Mucosa of rectum (tissue), 2 donors: Measurements from ENCODE around the gene DLGAP1.

Experiments
- H3K27ac ChIP-seq, 2 donors: one replicate each; pipeline ENCODE4 v1.7.0; 2013; ENCODE audit warnings: inconsistent platforms in 2 of 2, low read depth in 2 of 2, low read length in 2 of 2
- H3K27me3 ChIP-seq, 2 donors: one replicate each; pipeline ENCODE4 v1.7.0; 2013; ENCODE audit warnings: low read length in 2 of 2; ENCODE audit not compliant: control insufficient read depth in 2 of 2, insufficient read depth in 2 of 2
- H3K36me3 ChIP-seq, 2 donors: one replicate each; pipeline ENCODE4 v1.7.0; 2013; ENCODE audit warnings: low read length in 2 of 2; ENCODE audit not compliant: control insufficient read depth in 2 of 2, insufficient read depth in 2 of 2
- H3K4me1 ChIP-seq, 2 donors: one replicate each; pipeline ENCODE4 v1.7.0; 2013; ENCODE audit warnings: low read length in 2 of 2, mild to moderate bottlenecking in 1 of 2; ENCODE audit not compliant: control insufficient read depth in 2 of 2, insufficient read depth in 2 of 2
- H3K4me3 ChIP-seq, 2 donors: one replicate each; pipeline ENCODE4 v1.7.0; 2013; ENCODE audit warnings: low read length in 2 of 2
- H3K9ac ChIP-seq, 2 donors: one replicate each; pipeline ENCODE4 v1.7.0; 2013; ENCODE audit warnings: low read length in 2 of 2, low read depth in 1 of 2, mild to moderate bottlenecking in 1 of 2
- H3K9me3 ChIP-seq, 2 donors: one replicate each; pipeline ENCODE4 v1.7.0; 2013; ENCODE audit warnings: low read length in 2 of 2; ENCODE audit not compliant: control insufficient read depth in 2 of 2
- donor health status: healthy.
- donor health status: Normal muscosa, but diverticular disease.

DLGAP1 gene

DNA sequence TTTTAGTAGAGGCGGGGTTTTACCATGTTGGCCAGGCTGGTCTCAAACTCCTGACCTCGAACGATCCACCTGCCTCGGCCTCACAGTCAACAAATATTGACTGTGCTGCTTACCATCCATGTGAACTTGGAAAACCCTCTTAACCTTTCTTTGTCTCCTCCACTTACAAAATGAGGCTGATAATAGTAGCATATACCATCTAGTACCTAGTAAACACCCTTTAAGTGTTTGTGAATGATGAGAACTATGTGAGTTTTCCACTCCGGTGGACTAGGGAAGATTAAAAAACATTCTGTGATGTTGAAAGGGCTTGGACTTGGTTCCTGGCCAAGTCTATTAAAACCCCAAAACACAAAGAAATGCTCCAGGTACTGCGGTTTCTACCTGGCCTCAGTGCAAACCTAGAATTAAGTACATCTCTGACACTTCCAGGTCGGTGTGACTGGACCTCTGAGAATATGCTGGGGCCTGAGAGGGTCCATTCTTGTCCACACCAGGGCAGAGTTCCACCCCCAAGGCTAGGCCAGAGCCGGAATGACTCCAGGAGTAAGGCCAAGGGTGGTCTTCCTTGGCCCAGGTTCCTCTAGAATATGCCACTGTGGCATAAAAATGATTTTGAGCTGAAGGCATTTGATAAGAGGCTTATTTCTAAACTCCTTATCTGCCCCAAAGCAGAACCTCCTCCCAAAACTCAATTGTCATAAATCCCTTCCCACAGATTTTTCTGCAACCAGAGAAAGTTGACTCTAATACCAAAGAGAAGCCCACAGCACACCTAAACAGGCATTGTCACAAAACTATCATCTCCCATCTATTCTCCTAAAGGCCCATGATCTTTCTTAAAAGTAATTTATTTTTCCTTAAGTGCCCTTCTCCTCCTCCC, 787.6 kb downstream of the DLGAP1 start:
- Histone ChIP-seq H3K4me3 (no peak overlapping the region), H3K9ac (no peak overlapping the region), H3K9me3 (no peaks in the 10 kb centered on the region), H3K27me3 (no peaks in the 10 kb centered on the region), H3K4me1 (peaks cover 10 to 28% of the 10 kb centered on the region in 2 donors), H3K36me3 (no peaks in the 10 kb centered on the region), H3K27ac (no peak overlapping the region)

DNA sequence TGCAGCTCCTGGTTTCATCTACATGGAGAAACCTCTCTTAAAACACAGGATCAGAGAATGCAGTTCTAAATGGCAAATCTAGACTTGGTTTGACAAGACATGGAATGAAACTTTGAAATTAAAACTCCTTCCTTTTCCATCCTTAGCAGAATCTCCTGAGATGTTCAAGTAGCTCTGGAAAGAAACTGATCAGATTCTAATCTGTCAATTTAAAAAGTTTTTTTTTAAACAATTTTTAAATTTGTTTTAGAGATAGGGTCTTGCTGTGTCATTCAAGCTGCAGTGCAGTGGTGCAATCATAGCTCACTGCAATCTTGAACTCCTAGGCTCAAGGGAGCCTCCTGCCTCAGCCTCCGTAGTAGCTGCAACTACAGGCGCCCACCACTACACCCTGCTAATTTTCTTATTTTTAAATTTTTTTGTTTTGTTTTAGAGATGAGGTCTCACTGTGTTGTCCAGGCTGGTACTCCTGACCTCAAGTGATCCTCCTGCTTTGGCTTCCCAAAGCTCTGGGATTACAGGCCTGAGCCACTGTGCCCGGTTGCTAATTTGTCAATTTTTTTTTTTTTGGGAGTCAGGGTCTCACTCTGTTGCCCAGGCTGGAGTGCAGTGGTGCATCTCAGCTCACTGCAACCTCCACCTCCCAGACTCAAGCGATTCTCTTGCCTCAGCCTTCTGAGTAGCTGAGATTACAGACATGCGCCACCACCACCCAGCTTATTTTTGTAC, 788.4 kb downstream of the DLGAP1 start:
- no peak overlapping the region for H3K27ac ChIP-seq
- H3K36me3 ChIP-seq: no peaks in the 10 kb centered on the region
- H3K4me1 ChIP-seq: peaks cover 10 to 28% of the 10 kb centered on the region in 2 donors
- H3K4me3 ChIP-seq: no peak overlapping the region
- no peaks in the 10 kb centered on the region for H3K27me3 ChIP-seq
- no peak overlapping the region for H3K9ac ChIP-seq
- no peaks in the 10 kb centered on the region for H3K9me3 ChIP-seq

DNA sequence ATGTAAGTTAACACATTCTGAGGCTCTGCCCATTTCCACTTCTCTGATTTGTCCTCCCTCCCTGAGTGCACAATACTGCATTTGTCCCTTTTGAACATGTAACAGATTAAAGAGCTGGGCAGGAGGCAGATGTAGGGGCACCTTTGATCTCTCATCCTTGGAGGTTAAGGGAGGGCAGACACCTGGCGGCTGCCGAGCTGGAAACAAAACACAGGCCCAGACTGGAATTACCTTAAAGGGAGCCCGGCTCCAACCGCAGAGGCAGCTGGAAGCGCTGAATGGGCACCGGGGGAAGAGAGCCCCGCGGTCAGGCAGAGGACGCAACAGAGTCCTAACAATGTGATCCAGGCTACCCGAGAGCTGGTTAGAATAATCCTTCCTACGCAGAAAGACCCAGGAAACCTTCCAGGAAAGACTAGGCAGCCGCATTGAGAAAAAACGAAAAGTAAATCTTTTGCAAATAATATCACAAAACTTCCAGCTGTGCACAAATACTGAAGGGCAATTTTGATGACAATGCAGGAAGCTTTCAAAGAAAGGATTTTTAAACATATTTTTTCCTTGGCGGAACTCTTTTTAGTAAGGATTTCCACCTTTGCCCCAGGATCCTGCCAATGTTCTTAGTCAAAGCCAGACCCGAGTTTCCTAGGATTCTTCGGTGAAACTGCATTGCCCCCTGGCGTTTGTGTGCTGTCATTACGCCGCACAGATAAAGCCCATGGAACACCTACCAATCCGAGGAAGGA, 789.2 kb downstream of the DLGAP1 start:
- Histone ChIP-seq H3K9ac (peak overlapping the region; percentile 41 to 54), H3K27me3 (no peaks in the 10 kb centered on the region), H3K9me3 (no peaks in the 10 kb centered on the region), H3K27ac (peak overlapping the region; percentile 73 to 86), H3K4me1 (peaks cover 10 to 22% of the 10 kb centered on the region in 2 donors), H3K4me3 (peak overlapping the region; percentile 44 to 56), H3K36me3 (no peaks in the 10 kb centered on the region)

DNA sequence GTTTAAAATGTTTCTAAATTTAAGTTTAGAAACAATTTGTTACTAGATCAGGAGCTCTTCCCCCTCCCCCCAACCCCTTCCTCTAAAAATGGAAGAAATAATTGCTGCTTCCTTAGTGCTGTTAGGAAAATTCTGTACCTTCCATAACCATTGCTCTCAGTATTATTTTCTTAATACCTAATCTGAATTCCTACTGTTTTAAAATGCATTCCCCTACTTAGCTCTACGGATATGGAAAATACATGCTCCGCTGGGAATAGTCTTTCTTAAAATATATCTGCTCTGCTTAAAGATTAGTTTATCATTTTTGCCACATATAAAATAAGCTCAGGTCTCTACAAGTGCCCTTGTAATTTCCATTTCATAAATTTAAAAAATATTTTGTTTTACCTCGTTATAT, 789.9 kb downstream of the DLGAP1 start:
- Histone ChIP-seq H3K27me3 (no peaks in the 10 kb centered on the region), H3K36me3 (no peaks in the 10 kb centered on the region), H3K4me1 (peaks cover 10 to 18% of the 10 kb centered on the region in 2 donors), H3K4me3 (no peak overlapping the region), H3K9me3 (no peaks in the 10 kb centered on the region), H3K27ac (peak overlapping the region in 1 of 2 donors; percentile 86), H3K9ac (no peak overlapping the region)

DNA sequence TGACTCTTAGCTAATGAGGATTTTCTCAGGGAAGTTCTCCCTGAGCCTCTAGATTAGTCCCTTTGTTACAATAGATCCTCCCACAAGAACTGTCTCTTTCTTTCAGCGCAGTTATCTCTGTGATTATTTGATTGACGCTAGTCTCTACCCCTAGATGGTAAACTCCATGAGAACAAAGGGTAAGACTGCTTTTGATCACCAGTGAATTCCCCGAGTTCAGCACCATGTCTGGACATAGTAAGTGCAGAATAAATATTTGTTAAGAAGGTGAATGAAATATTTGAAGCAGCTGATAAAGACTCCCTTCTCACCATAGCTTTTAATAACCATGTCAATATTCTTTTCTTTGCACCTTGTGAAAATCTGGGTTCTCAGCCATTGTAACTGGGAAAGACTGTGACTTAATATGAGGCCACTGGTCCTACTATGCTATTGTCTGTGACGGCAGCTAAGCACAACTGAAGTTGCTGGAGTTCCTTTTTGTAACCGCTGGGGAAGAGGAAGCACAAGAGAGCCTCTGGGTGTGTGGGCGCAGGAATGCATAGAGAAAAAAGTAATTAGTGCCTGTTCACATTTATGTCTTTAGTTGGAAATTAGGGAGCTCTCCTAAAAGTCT, 790.4 kb downstream of the DLGAP1 start:
- H3K9ac ChIP-seq: no peak overlapping the region
- H3K27ac ChIP-seq: peak overlapping the region in 1 of 2 donors; percentile 43
- no peak overlapping the region for H3K4me3 ChIP-seq
- peaks cover 10 to 18% of the 10 kb centered on the region in 2 donors for H3K4me1 ChIP-seq
- H3K27me3 ChIP-seq: no peaks in the 10 kb centered on the region
- no peaks in the 10 kb centered on the region for H3K9me3 ChIP-seq
- H3K36me3 ChIP-seq: no peaks in the 10 kb centered on the region

DNA sequence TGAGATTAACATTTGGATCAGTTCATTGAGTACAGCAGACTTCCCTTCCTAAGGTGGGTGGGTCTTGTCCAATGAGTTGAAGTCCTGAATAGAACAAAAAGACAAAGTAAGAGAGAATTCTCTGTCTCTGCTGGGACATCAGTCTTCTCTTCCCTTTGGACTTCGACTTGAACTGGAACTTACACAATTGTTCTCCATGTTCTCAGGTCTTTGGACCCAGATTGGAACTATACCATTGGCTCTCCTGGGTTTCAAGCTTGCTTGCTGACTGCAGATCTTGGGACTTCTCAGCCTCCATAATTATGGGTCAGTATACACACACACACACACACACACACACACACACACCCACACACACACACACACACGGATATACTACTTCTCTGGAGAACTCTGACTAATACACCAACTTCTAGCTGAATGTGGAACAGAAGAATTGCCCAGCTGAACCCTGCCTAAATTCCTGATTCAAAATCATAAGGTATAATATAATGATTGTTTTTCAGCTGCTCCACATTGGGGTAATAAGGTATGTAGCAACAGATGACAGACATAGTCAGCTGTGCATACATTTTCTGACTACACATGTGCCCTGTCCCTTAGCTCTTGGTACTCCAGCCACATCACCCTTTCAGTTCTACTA, 791.1 kb downstream of the DLGAP1 start:
- peaks cover 10 to 18% of the 10 kb centered on the region in 2 donors for H3K4me1 ChIP-seq
- H3K9me3 ChIP-seq: no peaks in the 10 kb centered on the region
- H3K27ac ChIP-seq: peak overlapping the region in 1 of 2 donors; percentile 43
- H3K9ac ChIP-seq: no peak overlapping the region
- no peak overlapping the region for H3K4me3 ChIP-seq
- no peaks in the 10 kb centered on the region for H3K36me3 ChIP-seq
- no peaks in the 10 kb centered on the region for H3K27me3 ChIP-seq

DNA sequence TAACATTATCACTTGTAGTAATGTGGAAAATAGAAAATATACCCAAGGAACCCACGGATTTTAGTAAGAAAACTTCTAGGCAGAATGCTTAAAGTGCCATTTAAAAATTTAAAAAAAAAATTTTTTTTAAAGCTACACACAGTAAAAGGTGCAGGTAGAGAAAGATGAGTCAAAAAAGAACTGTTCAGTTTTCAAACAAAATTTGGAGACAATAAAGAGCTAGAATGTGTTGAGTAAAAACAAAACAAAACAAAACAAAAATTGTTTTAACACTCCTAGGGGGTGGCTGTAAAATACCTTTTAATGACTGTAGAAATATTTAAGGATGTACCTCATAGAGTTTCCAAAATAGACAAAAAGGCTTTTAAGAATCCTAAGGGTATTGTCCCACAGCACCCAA, 793.1 kb downstream of the DLGAP1 start:
- H3K9ac ChIP-seq: no peak overlapping the region
- H3K9me3 ChIP-seq: no peaks in the 10 kb centered on the region
- no peaks in the 10 kb centered on the region for H3K27me3 ChIP-seq
- H3K27ac ChIP-seq: peak overlapping the region in 1 of 2 donors; percentile 56
- H3K4me1 ChIP-seq: peaks cover 10 to 15% of the 10 kb centered on the region in 2 donors
- H3K36me3 ChIP-seq: no peaks in the 10 kb centered on the region
- no peak overlapping the region for H3K4me3 ChIP-seq

DNA sequence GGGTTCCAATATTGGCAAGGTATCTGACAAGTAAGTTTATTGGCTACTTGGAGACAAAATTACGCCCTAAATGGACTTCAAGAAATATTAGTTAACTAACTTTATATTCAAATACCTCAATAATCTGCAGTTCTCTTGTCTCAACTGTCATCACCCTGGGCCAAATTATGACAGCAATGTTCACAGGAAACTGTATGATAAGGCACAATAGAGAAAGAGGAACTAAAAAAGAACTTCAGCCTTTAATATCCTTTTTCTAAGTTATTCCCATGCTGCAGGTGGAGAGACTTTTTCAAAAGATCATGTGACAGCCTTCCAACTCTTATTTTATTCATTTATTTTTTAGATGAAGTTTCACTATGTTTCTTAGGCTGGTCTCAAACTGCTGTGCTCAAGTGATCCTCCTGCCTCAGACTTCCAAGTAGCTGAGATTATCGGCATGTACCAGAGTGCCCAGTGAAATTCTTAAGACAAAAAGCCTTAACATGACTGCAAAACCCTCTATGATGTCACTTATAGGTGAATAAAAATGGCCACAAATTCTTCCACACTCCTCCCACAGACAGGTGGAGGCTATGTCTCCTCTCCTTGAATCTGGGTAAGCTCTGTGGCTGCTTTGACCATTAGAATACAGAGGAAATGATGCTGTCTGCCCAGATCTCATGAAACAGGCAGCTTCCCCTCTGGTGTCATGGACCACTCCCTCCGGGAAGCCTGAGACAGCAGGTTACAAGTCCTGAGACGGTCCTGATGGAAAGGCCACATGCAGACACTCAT, 794.2 kb downstream of the DLGAP1 start:
- no peak overlapping the region for H3K9ac ChIP-seq
- peak overlapping the region; percentile 34 to 56 for H3K27ac ChIP-seq
- H3K27me3 ChIP-seq: no peaks in the 10 kb centered on the region
- H3K9me3 ChIP-seq: no peaks in the 10 kb centered on the region
- H3K36me3 ChIP-seq: no peaks in the 10 kb centered on the region
- H3K4me1 ChIP-seq: peaks cover 12 to 13% of the 10 kb centered on the region in 2 donors
- peak overlapping the region in 1 of 2 donors; percentile 20 for H3K4me3 ChIP-seq

DNA sequence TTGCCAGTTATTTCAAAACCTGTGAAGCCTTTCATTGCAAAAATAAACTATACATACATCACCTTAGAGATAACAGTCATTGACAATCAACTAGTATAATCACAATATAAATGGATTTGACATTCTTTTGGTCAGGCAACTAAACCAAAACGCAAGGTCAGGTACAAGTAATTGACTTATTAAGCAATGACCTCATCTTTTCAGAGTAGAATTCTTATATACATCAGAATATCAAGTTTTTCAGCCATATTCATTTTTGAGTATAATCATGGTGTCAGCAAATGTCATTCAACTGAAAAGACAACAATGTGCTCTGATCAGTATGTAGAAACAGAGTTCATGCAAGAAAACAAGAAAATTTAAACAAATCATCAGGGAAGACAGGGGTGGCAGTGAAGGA, 796.6 kb downstream of the DLGAP1 start:
- Histone ChIP-seq H3K9ac (no peak overlapping the region), H3K27ac (no peak overlapping the region), H3K9me3 (no peaks in the 10 kb centered on the region), H3K4me3 (no peak overlapping the region), H3K36me3 (no peaks in the 10 kb centered on the region), H3K4me1 (peaks cover 3 to 9% of the 10 kb centered on the region in 2 donors), H3K27me3 (no peaks in the 10 kb centered on the region)
